HG02973 (cell line): ENCODE measurements around the gene TSPAN11.

Experiments
- ATAC-seq: cut with Tn5 transposase; IDR thresholded peaks from one replicate; pipeline ENCODE4 v1.9.1; 2021; ENCODE audit warnings: moderate library complexity; ENCODE audit not compliant: unreplicated experiment

TSPAN11 gene

DNA sequence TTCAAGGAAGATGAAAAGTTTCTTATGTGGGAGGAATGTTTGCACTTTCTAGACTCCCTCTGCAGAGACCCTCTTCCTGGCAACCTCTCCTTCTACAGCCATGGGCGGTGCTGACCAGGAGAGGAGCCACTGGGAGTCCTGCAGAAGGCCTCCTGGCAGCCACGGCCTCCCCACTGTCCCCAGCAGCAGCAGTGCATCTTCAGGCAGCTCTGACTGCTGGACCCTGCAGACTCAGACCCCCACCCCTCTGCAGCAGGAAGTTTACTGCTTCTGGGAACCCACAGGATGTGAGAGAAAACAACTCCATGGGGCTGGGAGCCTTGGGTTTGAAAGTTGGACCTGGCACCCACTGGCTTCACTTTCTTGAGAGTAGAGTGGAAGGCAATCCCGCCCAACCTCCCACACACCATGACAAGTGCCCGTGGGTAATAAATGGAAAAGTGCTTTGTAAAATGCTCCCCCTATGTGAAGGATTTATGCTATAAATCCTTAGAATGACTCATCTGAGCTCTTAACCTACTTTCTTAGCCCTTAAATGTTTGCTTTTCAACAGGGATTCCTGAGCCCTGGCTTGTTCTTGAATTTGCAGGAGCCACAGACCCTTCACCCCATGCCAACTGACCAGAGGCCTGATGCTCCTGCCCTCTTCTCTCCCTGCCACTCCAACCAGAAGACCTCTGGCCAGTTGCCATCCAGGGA lies 109.6 kb downstream of the TSPAN11 start:
- no peak for ATAC-seq

DNA sequence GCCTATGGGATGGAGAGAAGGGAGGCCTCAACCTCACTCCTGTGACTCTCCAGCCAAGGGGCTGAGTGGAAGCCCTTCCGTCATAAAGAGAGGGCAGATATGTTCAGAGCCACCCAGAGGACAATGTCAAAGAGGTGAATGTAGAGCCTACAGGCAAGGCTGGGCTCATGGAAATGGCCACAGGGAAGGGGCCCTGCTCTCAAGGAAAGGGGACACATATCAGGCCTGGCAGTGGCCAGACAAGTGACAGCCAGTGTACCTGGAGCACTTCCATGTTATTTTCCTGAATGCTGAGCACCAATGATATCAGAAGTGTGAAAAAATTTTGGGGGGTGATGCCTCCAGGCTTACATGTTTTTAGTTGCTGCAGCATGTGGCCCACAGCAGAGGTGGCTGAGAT lies 110.5 kb downstream of the TSPAN11 start:
- ATAC-seq, result no peak

DNA sequence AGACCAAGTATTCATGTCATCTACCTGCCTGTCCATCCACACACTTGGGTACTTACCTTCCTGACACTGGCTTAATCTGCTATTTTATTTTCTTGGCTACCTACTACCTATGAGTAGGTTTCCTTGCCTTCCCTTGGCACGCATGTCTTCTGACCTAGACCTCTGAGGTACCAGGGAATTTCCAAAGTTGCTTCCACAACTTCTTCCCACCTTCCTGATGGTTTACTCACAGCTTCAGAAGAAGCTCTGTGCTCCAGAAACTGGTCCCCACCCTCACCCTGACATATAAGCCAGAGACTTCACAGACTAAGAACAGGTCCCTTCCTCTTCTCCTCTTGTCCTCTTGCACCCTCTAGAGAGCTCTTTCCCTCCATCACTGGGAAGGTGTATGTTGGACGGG lies 111.4 kb downstream of the TSPAN11 start:
- no peak for ATAC-seq

DNA sequence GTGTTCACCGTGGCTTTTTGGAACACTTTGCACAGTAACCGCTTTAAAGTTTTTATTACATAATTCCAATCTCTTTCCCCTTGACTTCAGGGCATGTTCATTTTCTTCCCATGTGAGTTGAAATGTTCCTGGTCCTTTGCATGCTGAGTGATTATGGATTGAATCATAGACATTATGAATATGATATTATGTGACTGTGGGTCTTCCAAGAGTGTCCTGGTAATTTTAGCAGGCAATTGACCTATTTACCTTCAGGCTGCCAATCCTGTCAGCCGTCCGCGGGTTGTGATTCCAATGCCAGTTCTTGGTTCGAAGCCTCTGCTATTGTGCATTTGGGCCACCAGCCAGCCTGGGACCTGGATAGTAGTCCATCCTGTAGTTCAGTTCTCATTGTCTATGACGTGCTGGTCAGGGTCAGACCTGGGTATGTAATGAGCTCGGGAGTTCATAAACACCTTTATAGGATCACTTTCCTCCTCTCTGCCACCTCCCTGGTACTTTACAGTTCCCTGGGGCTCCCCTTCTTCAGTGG lies 114.6 kb downstream of the TSPAN11 start:
- no peak for ATAC-seq
